DMS79 treated with DMSO at 0.1 percent for 48 hours (cell line): ENCODE results near the gene KIF21B.

Source experiments
- DNase-seq: peaks from one replicate; lab custom pipeline; 2025; lab: John Stamatoyannopoulos, UW

KIF21B gene

GRCh38 chr1:200991097-200991614 lies 32.4 kb downstream of the KIF21B start:
- no peak for DNase-seq

- no peak for DNase-seq
Observed at GRCh38 chr1:200990114-200990513, 33.4 kb downstream of the KIF21B start.

GRCh38 chr1:200989337-200989736 lies 34.2 kb downstream of the KIF21B start:
- DNase-seq: no peak

GRCh38 chr1:200988693-200989092 lies 34.8 kb downstream of the KIF21B start:
- DNase-seq: no peak

GRCh38 chr1:200985481-200985880 lies 38.0 kb downstream of the KIF21B start:
- DNase-seq: no peak

- DNase-seq: no peak
Observed at GRCh38 chr1:200983035-200983561, 40.4 kb downstream of the KIF21B start.

- no peak for DNase-seq
Observed at GRCh38 chr1:200982071-200982945, 41.2 kb downstream of the KIF21B start.

GRCh38 chr1:200981278-200981677 lies 42.2 kb downstream of the KIF21B start:
- DNase-seq: no peak

- no peak for DNase-seq
Observed at GRCh38 chr1:200980873-200981272, 42.6 kb downstream of the KIF21B start.

GRCh38 chr1:200980452-200980772 lies 43.1 kb downstream of the KIF21B start:
- DNase-seq: no peak

GRCh38 chr1:200979574-200980451 lies 43.7 kb downstream of the KIF21B start:
- DNase-seq: peak; percentile 28

GRCh38 chr1:200977071-200977754 lies 46.3 kb downstream of the KIF21B start:
- DNase-seq: no peak

GRCh38 chr1:200976634-200977033 lies 46.9 kb downstream of the KIF21B start:
- no peak for DNase-seq

- DNase-seq: no peak
Observed at GRCh38 chr1:200975458-200975857, 48.1 kb downstream of the KIF21B start.

GRCh38 chr1:200974711-200975110 lies 48.8 kb downstream of the KIF21B start:
- no peak for DNase-seq

- DNase-seq: no peak
Observed at GRCh38 chr1:200973937-200974657, 49.4 kb downstream of the KIF21B start.

- DNase-seq: no peak
Observed at GRCh38 chr1:200972985-200973742, 50.4 kb downstream of the KIF21B start.

GRCh38 chr1:200971955-200972711 lies 51.4 kb downstream of the KIF21B start:
- peak; percentile 44 for DNase-seq

GRCh38 chr1:200971428-200971903 lies 52.0 kb downstream of the KIF21B start:
- DNase-seq: no peak
